Body of pancreas (tissue), 4 donors: Measurements from ENCODE around the gene STIM2.

Experiments used
- CTCF ChIP-seq, 7 experiments: fragments of 450-650 bp in 4 of 7; fragments of 200-600 bp in 3 of 7; sonication (generic) in 3 of 7; IDR thresholded peaks; one replicate each; pipeline ENCODE4 v1.5.1; 2016 to 2019; ENCODE audit warnings: antibody characterized with exemption in 7 of 7
- POLR2A ChIP-seq, 3 donors: fragments of 450-650 bp; IDR thresholded peaks; one replicate each; pipeline ENCODE4 v1.6.1; 2016; ENCODE audit warnings: antibody characterized with exemption in 3 of 3, mild to moderate bottlenecking in 2 of 3

- TF ChIP-seq POLR2A (IDR thresholded peaks at IDR 0.05) (no peak), CTCF (IDR thresholded peaks at IDR 0.05) (no peak)
These were observed 22.4 kb upstream of the STIM2 start for GRCh38 chr4:26837993-26838842.
